Urothelium cell line (cell line): ENCODE results near the gene MECR.
"Not testable (repeated sequence)": the region's sequence is repeated elsewhere in the genome, so short reads cannot be mapped to it uniquely, and the experiment has no call there.

Experiments used
- DNase-seq: peaks from one replicate; pipeline ENCODE4 v3.0.0; 2011; ENCODE audit warnings: low spot score, mixed read lengths
- FAIRE-seq: peaks from 2 replicates; lab custom pipeline; 2011; peaks lifted over from hg19 to GRCh38; lab: Jason Lieb, UNC

MECR gene

GRCh38 chr1:29237129-29237821 lies 6.5 kb upstream of the MECR start:
- DNase-seq, result peak; percentile 59
- no peak for FAIRE-seq

GRCh38 chr1:29236712-29237128 lies 6.0 kb upstream of the MECR start:
- no peak for DNase-seq
- FAIRE-seq, result peak; percentile 97

DNA sequence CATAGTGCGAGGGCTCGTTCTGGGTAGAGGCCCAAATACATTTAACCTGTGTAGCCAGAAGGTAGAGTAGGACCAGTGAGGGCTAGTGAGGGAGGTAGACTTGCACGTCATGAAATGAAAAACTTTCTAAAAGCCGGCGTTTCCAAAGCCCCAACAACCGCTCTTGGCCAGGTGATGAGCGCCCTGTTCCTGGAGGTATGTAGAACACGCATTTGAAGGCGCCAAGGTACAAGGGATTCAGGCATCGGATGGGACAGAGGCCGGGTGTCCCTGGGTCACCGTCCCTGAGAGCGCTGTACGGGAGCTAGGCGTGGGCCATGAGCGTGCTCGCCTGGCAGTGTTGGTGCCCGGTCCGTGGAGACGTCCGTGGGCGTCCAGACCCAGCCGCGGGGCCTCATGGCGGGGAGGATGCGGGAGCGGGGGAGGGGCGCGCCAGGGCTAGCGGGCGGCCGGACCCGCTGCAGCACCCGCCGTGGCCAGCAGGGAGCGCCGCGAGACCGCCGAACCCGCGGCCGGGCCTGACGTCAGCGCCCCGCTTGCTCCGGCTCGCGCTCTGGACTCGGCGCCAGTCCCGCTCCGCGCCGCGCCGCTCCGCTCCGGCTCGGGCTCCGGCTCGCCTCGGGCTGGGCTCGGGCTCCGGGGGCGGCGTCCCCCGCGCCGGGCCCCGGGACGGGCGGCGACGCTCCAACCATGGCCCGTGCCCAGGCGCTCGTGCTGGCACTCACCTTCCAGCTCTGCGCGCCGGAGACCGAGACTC lies 5.4 kb upstream of the MECR start, which contains the start of gene PTPRU:
PTPRU (plus strand) TSS at position 568 of the 757 bp plus-strand sequence; CDS start at position 691, 123 bp downstream.
- FAIRE-seq, result peak; percentile 23
- DNase-seq, result peak; percentile 92

GRCh38 chr1:29234881-29235280 lies 4.1 kb upstream of the MECR start:
- FAIRE-seq, result not testable (repeated sequence)

GRCh38 chr1:29234471-29234870 lies 3.7 kb upstream of the MECR start:
- FAIRE-seq (no peak), DNase-seq (no peak)

More at GRCh38 chr1:29234881-29235280, 4.1 kb upstream of the MECR start:
- DNase-seq, result not testable (repeated sequence)

- FAIRE-seq (no peak), DNase-seq (no peak)
Observed at GRCh38 chr1:29233693-29234092, 3.0 kb upstream of the MECR start.

GRCh38 chr1:29232387-29232786 lies 1.7 kb upstream of the MECR start:
- FAIRE-seq (no peak), DNase-seq (no peak)

DNA sequence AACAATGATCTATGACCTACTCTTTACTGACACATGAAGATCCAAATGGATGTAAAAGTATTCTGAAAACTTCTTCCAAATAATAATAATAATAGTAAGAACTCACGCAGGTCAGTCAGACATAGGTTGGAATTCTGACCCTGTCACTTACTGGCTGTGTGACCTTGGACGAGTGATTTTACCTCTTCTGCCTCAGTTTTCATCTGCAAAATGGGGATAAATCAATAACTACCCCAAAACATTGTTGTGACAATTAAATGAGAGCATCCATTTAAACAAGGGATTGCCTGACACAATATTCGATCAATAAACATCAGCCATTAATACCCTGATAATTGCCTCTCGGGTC lies 556 bp downstream of the MECR start:
- no peak for DNase-seq
- FAIRE-seq, result no peak

- no peak for FAIRE-seq
- no peak for DNase-seq
Observed at GRCh38 chr1:29227511-29227910, 3.2 kb downstream of the MECR start.

- FAIRE-seq (no peak), DNase-seq (no peak)
Observed at GRCh38 chr1:29225361-29225760, 5.4 kb downstream of the MECR start.

DNA sequence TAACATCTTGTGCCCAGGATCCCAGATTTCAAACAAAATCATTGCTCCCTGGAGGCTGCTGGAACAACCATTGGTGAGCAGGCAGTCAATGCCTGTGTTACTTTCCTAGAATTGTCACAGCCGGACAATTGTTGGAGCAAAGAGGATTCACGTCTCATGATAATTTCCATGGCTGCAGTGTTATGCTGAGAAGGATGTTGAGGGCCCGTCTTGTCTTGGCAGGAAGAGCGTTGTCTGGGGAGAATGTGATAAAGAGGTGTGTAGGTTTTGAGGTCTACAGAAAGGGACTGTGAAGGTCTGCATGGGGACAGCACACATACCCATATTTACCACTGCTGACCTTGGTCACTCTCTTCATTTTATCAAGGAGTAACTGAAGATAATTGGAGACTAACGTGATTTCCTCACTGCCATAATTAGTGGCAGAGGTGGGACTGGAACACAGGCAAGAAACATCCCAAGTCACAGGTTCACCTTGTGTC lies 6.3 kb downstream of the MECR start:
- FAIRE-seq (no peak), DNase-seq (no peak)

DNA sequence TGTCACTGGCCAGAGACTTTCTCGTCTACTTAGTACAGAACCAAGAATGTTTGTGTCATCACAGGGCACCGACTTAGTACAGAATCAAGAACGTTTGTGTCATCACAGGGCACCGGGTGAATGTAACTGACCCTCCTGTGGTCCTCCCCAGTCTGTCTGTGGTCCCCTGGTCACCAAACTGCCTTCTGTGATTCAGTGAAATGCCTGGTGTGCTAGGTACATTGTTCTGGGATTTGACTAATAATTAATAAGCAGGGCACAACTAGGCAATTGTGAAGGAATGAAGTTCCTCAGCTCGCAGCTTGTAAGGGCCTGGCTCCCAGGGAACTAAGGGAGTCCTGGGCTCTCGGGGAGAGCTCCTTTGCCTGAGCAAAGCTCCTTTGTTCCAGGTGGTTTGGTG lies 7.2 kb downstream of the MECR start:
- FAIRE-seq (no peak), DNase-seq (no peak)

DNA sequence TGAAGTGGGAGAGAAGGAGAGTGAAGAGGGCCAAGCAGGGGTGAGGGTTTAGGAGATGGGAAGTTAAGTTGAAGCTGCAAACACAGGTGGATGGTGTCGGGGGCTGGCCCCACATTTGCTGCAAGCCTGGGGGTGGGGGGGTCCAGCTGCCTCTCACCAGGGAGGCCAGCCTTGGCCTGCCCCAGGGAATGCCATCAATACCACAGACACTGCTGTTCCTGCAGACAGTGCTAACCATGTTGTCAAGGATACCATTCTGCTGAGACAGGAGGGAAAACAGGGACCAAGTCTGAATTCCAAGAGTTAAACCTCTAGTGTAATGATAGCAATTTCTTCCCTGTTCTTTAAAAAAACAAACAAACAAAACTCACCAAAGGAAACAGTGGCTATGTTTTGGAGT lies 8.0 kb downstream of the MECR start:
- FAIRE-seq (no peak), DNase-seq (no peak)

- not testable (repeated sequence) for FAIRE-seq, DNase-seq
Observed at GRCh38 chr1:29222260-29222659, 8.5 kb downstream of the MECR start.

GRCh38 chr1:29221296-29221695 lies 9.4 kb downstream of the MECR start:
- FAIRE-seq (no peak), DNase-seq (no peak)

DNA sequence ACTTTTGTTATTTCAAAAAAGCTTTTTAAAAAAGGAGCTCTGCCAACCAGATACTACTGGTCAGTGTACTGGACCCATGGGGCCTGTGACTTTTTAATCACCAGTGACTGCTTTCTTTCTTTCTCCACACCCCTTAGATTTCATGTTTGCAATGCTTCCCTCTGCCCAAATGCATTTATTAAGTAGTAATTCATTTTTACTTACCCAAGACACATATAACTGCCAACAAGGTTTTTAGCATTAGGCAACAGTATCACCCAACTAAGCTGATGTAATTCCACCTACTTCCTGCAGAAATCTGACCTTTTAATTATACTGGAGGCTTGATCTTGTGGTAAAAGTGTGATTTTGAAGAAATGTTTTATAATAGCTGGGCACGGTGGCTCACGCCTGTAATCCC lies 12.5 kb downstream of the MECR start:
- FAIRE-seq (no peak), DNase-seq (no peak)

DNA sequence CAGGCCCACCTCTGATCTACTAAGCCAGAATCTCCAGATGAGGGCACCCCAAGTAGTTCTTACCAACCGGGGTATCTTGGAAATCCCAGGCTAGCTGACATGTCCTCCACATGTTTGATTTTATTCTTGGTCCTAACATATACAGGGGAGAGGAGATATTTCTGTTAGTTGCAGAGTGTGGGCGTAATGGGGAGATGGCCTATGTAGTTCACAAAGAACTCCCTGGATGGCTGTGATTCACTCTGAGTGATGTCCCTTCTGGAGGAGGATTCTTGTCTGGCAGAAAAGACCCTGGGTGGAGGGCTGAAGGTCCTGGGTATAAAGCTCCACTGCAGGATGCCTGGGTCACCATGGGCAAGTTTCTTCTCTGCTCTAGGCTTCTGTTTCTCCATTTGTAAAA lies 13.1 kb downstream of the MECR start:
- FAIRE-seq (no peak), DNase-seq (no peak)

DNA sequence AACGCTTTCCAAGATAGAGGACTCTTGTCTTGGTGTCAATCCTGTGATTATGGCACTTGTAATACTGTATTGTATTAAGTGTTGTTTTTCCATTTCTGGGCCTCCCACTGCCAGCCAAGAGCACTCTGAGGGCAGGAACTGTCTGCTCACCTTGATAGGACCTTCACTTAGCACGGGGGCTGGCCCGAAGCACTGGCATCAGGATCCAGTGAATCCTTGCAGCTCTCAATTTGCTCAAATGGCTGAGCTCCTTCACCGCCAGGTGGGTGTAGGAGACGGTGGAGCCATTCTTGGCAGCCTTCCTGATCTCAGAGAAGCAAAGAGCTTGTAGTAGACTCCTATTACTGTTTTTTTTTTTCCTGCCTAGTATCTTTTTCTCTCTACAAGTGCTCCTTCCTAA lies 17.7 kb downstream of the MECR start:
- FAIRE-seq, result no peak
- DNase-seq, result no peak

GRCh38 chr1:29211086-29212030 lies 19.4 kb downstream of the MECR start:
- no peak for DNase-seq
- FAIRE-seq, result no peak

- FAIRE-seq (no peak), DNase-seq (no peak)
Observed at GRCh38 chr1:29210278-29211085, 20.3 kb downstream of the MECR start.
